NCI-H2107 treated with DMSO at 0.1 percent for 48 hours (cell line): Measurements from ENCODE around the gene UNC119.
"Not testable (repeated sequence)": the region's sequence is repeated elsewhere in the genome, so short reads cannot be mapped to it uniquely, and the experiment has no call there.

Experiments
- DNase-seq: peaks from one replicate; lab custom pipeline; 2025; ENCODE audit not compliant: unreplicated experiment; lab: John Stamatoyannopoulos, UW

UNC119 gene

GRCh38 chr17:28552176-28552999 is at the start of gene UNC119:
Gene UNC119 (minus strand): TSS chr17:28552624. CDS start chr17:28552557, 67 bp downstream.
- DNase-seq, result peak; percentile 20

- peak; percentile 58 for DNase-seq
These were observed 47.1 kb upstream of the UNC119 start for GRCh38 chr17:28599311-28600184.

GRCh38 chr17:28598799-28599310 is 46.4 kb upstream of the UNC119 start, which contains the start of gene SPAG5:
Gene SPAG5 (minus strand): TSS chr17:28599025. CDS start chr17:28598946, 79 bp downstream.
- peak; percentile 83 for DNase-seq

- DNase-seq, result no peak
These were observed 46.0 kb upstream of the UNC119 start for GRCh38 chr17:28598389-28598788.

- DNase-seq, result no peak
These were observed 45.4 kb upstream of the UNC119 start for GRCh38 chr17:28597606-28598383.

GRCh38 chr17:28592260-28592659 is 39.8 kb upstream of the UNC119 start:
- DNase-seq, result no peak

GRCh38 chr17:28585851-28586250 is 33.4 kb upstream of the UNC119 start:
- DNase-seq, result no peak

GRCh38 chr17:28584434-28584833 is 32.0 kb upstream of the UNC119 start:
- no peak for DNase-seq

- no peak for DNase-seq
These were observed 30.1 kb upstream of the UNC119 start for GRCh38 chr17:28582513-28582912.

GRCh38 chr17:28580959-28581358 is 28.5 kb upstream of the UNC119 start:
- no peak for DNase-seq

GRCh38 chr17:28579526-28579925 is 27.1 kb upstream of the UNC119 start:
- no peak for DNase-seq

GRCh38 chr17:28578246-28579195 is 26.1 kb upstream of the UNC119 start:
- no peak for DNase-seq

- no peak for DNase-seq
These were observed 25.0 kb upstream of the UNC119 start for GRCh38 chr17:28577466-28577824.

GRCh38 chr17:28576758-28577465 is 24.5 kb upstream of the UNC119 start, which contains the start of gene ALDOC:
Gene ALDOC (minus strand): TSS chr17:28576895. CDS start chr17:28575532, 1,363 bp downstream.
- DNase-seq, result peak; percentile 15

- not testable (repeated sequence) for DNase-seq
These were observed 23.6 kb upstream of the UNC119 start for GRCh38 chr17:28576016-28576415.

- no peak for DNase-seq
These were observed 22.8 kb upstream of the UNC119 start for GRCh38 chr17:28575126-28575795.

GRCh38 chr17:28574526-28574925 is 22.1 kb upstream of the UNC119 start:
- DNase-seq, result no peak

- DNase-seq, result no peak
These were observed 21.6 kb upstream of the UNC119 start for GRCh38 chr17:28573966-28574480.
